ENCODE measurements around the gene PRKAG2. TPM values are rescaled to one million over a fixed set of nuclear protein-coding genes. Genes with fewer than 3 reads are reported as not detected.

The PRKAG2 gene
- total and polyA plus RNA-seq, 2 experiments from 2014 or later = 17.0 to 19.5 TPM

DNA sequence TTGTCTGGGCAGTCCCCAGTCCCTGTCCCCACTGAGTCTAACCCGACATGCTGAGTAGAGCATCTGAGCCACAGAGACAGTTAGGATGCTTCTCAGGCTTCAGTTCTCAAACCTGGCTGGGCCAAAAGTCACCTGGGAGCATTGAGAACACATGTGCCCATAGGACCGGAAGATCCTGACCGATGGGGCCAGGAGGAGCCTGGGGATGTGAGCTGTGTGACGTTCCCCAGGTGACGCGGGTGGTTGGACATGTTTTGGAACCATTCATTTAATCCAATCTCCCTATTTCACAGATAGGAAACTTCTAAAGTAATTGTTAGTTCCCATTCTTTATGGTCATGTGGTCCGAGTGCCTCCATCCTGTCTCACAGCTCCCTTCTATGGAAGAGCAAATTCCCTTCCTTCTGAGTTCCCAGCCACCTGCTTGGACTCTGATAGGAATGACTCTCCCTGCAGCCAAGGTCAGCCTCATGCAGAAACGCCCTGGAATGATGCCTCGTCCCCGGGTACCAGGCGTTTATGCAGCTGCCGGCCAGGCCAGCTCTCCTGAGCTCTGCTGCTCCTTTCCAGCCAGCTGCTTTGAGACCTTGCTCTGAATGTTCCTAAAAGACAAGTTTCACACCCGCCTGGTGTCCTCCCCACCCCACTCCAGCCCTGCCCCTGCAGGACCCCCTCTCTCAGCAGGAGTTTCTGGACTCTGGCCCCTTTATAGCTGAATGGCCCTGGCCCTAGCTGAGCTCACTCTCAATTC is 190.7 kb downstream of the PRKAG2 start:
- Histone ChIP-seq H3K9me2 (ENCODE audit: insufficient read depth) (no peaks in the 10 kb centered on the region), H3K9me3 (ENCODE audit: low read depth) (no peaks in the 10 kb centered on the region), H3F3A (ENCODE audit: insufficient read depth) (peaks cover 19% of the 10 kb centered on the region), H3K36me3 (ENCODE audit: low read depth) (no peaks in the 10 kb centered on the region), H3K79me2 (ENCODE audit: insufficient read depth) (no peaks in the 10 kb centered on the region), H3K4me1 (ENCODE audit: insufficient read depth) (peaks cover 28% of the 10 kb centered on the region), H3K9ac (no peak overlapping the region), H4K20me1 (ENCODE audit: insufficient read depth) (no peaks in the 10 kb centered on the region), H3K27ac (peak overlapping the region; percentile 77), H3K27me3 (replicated peaks; ENCODE audit: insufficient read depth) (no peaks in the 10 kb centered on the region), H3K4me3 (no peak overlapping the region), H2AFZ (0 out of 2 replicates have a peak overlapping the region, but pooled peaks have one; percentile 68), H3K4me2 (ENCODE audit: unreplicated experiment) (peak overlapping the region; percentile 68)
- in situ Hi-C loops (cut with MboI) = no loop called here
- peak; percentile 30 for DNase-seq
- TF ChIP-seq EZH2phosphoT487 (IDR thresholded peaks at IDR 0.05; ENCODE audit: insufficient read depth, low read depth) (no peak), EZH2 (IDR thresholded peaks at IDR 0.05; ENCODE audit: insufficient read depth, poor library complexity, severe bottlenecking) (no peak)
- WGBS, 2 experiments (ENCODE audit: low coverage in 1 of 2, low lambda C conversion rate in 2 of 2, missing lambda C conversion rate in 2 of 2) = 78 to 83% methylated on average over 12 to 13 of the region's 13 CpGs

DNA sequence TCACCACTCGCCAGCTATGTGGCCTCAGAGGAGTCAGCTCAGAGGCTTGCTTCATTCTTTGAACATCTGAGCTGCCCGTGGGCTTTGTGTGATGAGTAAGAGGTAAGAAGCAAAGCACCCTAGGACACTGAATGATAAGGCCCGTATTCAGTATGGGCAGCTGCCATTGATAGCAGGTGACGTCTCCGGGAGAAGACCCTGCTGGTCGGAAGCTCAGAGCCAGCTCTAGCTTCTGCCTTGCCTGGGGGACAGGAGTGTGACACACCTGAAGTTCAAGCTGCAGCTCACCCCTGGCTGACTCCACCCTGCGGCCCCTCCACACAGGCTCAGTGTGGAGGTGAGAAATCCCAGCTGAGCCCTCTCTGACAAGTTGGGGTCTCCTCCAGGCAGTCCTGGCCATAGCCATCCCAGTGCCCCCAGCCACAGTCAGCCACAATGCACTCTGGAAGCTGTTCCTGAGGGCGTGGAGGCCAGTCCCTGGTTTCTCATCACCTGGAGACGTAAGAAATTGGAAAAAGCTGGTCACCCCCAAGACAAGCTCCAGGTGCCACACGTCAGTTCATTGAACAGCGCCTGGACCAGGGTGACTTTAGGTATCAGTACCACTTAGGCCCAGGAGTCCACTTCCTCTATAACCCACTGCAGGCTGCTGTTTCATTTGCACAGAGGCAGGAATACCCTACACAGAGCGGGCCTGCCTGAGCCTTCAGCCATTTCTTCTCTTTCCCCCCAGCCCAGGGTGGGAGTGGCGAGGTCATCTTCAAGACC is 192.3 kb downstream of the PRKAG2 start:
- Histone ChIP-seq H3K27me3 (replicated peaks; ENCODE audit: insufficient read depth) (no peaks in the 10 kb centered on the region), H3K9me2 (ENCODE audit: insufficient read depth) (no peaks in the 10 kb centered on the region), H4K20me1 (ENCODE audit: insufficient read depth) (no peaks in the 10 kb centered on the region), H2AFZ (no peak overlapping the region), H3K4me3 (no peak overlapping the region), H3K4me1 (ENCODE audit: insufficient read depth) (peaks cover 27% of the 10 kb centered on the region), H3K79me2 (ENCODE audit: insufficient read depth) (no peaks in the 10 kb centered on the region), H3F3A (ENCODE audit: insufficient read depth) (peaks cover 15% of the 10 kb centered on the region), H3K4me2 (ENCODE audit: unreplicated experiment) (no peak overlapping the region), H3K9ac (no peak overlapping the region), H3K36me3 (ENCODE audit: low read depth) (no peaks in the 10 kb centered on the region), H3K9me3 (ENCODE audit: low read depth) (no peaks in the 10 kb centered on the region), H3K27ac (no peak overlapping the region)
- DNase-seq = peak; percentile 65
- in situ Hi-C loops (cut with MboI) = no loop called here
- 85 to 90% methylated on average over 13 of the region's 13 CpGs for WGBS, 2 experiments (ENCODE audit: low coverage in 1 of 2, low lambda C conversion rate in 2 of 2, missing lambda C conversion rate in 2 of 2)
- TF ChIP-seq EZH2phosphoT487 (IDR thresholded peaks at IDR 0.05; ENCODE audit: insufficient read depth, low read depth) (no peak), EZH2 (IDR thresholded peaks at IDR 0.05; ENCODE audit: insufficient read depth, poor library complexity, severe bottlenecking) (no peak)

- no peak overlapping the region for H3K9ac ChIP-seq
- no peaks in the 10 kb centered on the region for H3K9me3 ChIP-seq (ENCODE audit: low read depth)
- no peaks in the 10 kb centered on the region for H3K27me3 ChIP-seq (replicated peaks; ENCODE audit: insufficient read depth)
- no peak for TF ChIP-seq EZH2 (IDR thresholded peaks at IDR 0.05; ENCODE audit: insufficient read depth, poor library complexity, severe bottlenecking)
- no peak for TF ChIP-seq EZH2phosphoT487 (IDR thresholded peaks at IDR 0.05; ENCODE audit: insufficient read depth, low read depth)
- peaks cover 15% of the 10 kb centered on the region for H3F3A ChIP-seq (ENCODE audit: insufficient read depth)
- H3K36me3 ChIP-seq (ENCODE audit: low read depth) = no peaks in the 10 kb centered on the region
- in situ Hi-C loops (cut with MboI) = no loop called here
- no peak for DNase-seq
- no peak overlapping the region for H3K4me2 ChIP-seq (ENCODE audit: unreplicated experiment)
- H3K4me1 ChIP-seq (ENCODE audit: insufficient read depth) = peaks cover 27% of the 10 kb centered on the region
- no peaks in the 10 kb centered on the region for H3K9me2 ChIP-seq (ENCODE audit: insufficient read depth)
- no peaks in the 10 kb centered on the region for H4K20me1 ChIP-seq (ENCODE audit: insufficient read depth)
- no peak overlapping the region for H2AFZ ChIP-seq
- H3K79me2 ChIP-seq (ENCODE audit: insufficient read depth) = no peaks in the 10 kb centered on the region
- H3K27ac ChIP-seq = no peak overlapping the region
- no peak overlapping the region for H3K4me3 ChIP-seq
- WGBS, 2 experiments (ENCODE audit: low coverage in 1 of 2, low lambda C conversion rate in 2 of 2, missing lambda C conversion rate in 2 of 2) = 99% methylated on average over 18 of the region's 18 CpGs
Measured at GRCh38 chr7:151683615-151684407, 193.1 kb downstream of the PRKAG2 start.
